Stimulated activated CD4-positive, alpha-beta T cell treated with anti-CD3 and anti-CD28 coated beads, Interleukin-12 subunit alpha, Interleukin-12 subunit beta, amount 100 ng/mL, for 4 hours (primary cell): ENCODE measurements around the gene BOD1L1.
"Not testable (repeated sequence)": the region's sequence is repeated elsewhere in the genome, so short reads cannot be mapped to it uniquely, and the experiment has no call there.

Source experiments
- DNase-seq: peaks from one replicate; pipeline ENCODE4 v3.0.0-alpha.2; 2020

BOD1L1 gene

GRCh38 chr4:13618212-13618806 lies 9.2 kb downstream of the BOD1L1 start:
- DNase-seq, result no peak

GRCh38 chr4:13617801-13618200 lies 9.7 kb downstream of the BOD1L1 start:
- no peak for DNase-seq

- no peak for DNase-seq
Observed at GRCh38 chr4:13616597-13616996, 10.9 kb downstream of the BOD1L1 start.

GRCh38 chr4:13615161-13615560 lies 12.4 kb downstream of the BOD1L1 start:
- no peak for DNase-seq

- no peak for DNase-seq
Observed at GRCh38 chr4:13612569-13612968, 15.0 kb downstream of the BOD1L1 start.

GRCh38 chr4:13611283-13611842 lies 16.2 kb downstream of the BOD1L1 start:
- no peak for DNase-seq

- DNase-seq, result no peak
Observed at GRCh38 chr4:13605330-13605729, 22.2 kb downstream of the BOD1L1 start.

- no peak for DNase-seq
Observed at GRCh38 chr4:13601848-13602247, 25.7 kb downstream of the BOD1L1 start.

GRCh38 chr4:13601048-13601447 lies 26.5 kb downstream of the BOD1L1 start:
- no peak for DNase-seq

- no peak for DNase-seq
Observed at GRCh38 chr4:13599159-13599558, 28.4 kb downstream of the BOD1L1 start.

- DNase-seq, result no peak
Observed at GRCh38 chr4:13597604-13598003, 29.9 kb downstream of the BOD1L1 start.

- no peak for DNase-seq
Observed at GRCh38 chr4:13597141-13597540, 30.4 kb downstream of the BOD1L1 start.

- DNase-seq, result no peak
Observed at GRCh38 chr4:13592220-13592619, 35.3 kb downstream of the BOD1L1 start.

- no peak for DNase-seq
Observed at GRCh38 chr4:13590766-13591165, 36.8 kb downstream of the BOD1L1 start.

- DNase-seq, result no peak
Observed at GRCh38 chr4:13588954-13589353, 38.6 kb downstream of the BOD1L1 start.

GRCh38 chr4:13584481-13584880 lies 43.0 kb downstream of the BOD1L1 start:
- DNase-seq, result no peak

- no peak for DNase-seq
Observed at GRCh38 chr4:13580036-13580435, 47.5 kb downstream of the BOD1L1 start.

- DNase-seq, result no peak
Observed at GRCh38 chr4:13577660-13578059, 49.9 kb downstream of the BOD1L1 start.

- no peak for DNase-seq
Observed at GRCh38 chr4:13570916-13571315, 56.6 kb downstream of the BOD1L1 start.

GRCh38 chr4:13567125-13567524 lies 60.4 kb downstream of the BOD1L1 start:
- no peak for DNase-seq

GRCh38 chr4:13562876-13563275 lies 64.6 kb downstream of the BOD1L1 start:
- DNase-seq, result no peak

- DNase-seq, result no peak
Observed at GRCh38 chr4:13561673-13562072, 65.9 kb downstream of the BOD1L1 start.

GRCh38 chr4:13560111-13560510 lies 67.4 kb downstream of the BOD1L1 start:
- DNase-seq, result not testable (repeated sequence)

- no peak for DNase-seq
Observed at GRCh38 chr4:13559413-13559812, 68.1 kb downstream of the BOD1L1 start.

- no peak for DNase-seq
Observed at GRCh38 chr4:13558881-13559280, 68.6 kb downstream of the BOD1L1 start.
